CD4-positive, alpha-beta T cell (primary cell): ENCODE data around the gene PTPRM. TPM values are rescaled to one million over a fixed set of nuclear protein-coding genes. Genes with fewer than 3 reads are reported as not detected.

Experiments used
- ATAC-seq: fragments of 200-7000 bp; cut with Tn5 transposase; one replicate; pipeline ENCODE4 v1.10.0; 2022; ENCODE audit warnings: mild to moderate bottlenecking; ENCODE audit not compliant: poor library complexity
- CTCF ChIA-PET: fragments of 350-600 bp; sonication (Branson Sonifier 250); formaldehyde crosslinking; loops from one replicate; lab custom pipeline; 2021; ENCODE audit warnings: antibody characterized with exemption, inconsistent platforms; lab: Charles Lee
- POLR2A ChIA-PET: fragments of 350-600 bp; sonication (Branson Sonifier 250); formaldehyde crosslinking; loops from one replicate; lab custom pipeline; 2021; ENCODE audit warnings: antibody characterized with exemption, inconsistent platforms; lab: Charles Lee
- DNase-seq, 14 experiments: peaks; one replicate each; pipeline ENCODE4 v3.0.0-alpha.2; 2013 to 2020; ENCODE audit warnings: mixed read lengths in 2 of 14
- H3K27ac ChIP-seq, 2 donors: one replicate each; pipeline versions ENCODE4 v1.5.1 to v1.7.0; 2013; ENCODE audit warnings: low read length in 2 of 2, low read depth in 1 of 2, mild to moderate bottlenecking in 1 of 2
- H3K27me3 ChIP-seq, 2 experiments: 1 replicate in 1 of 2; 2 replicates in 1 of 2; pipeline versions ENCODE4 v1.6.1 to v1.7.0; 2013; ENCODE audit warnings: low read length in 2 of 2, control low read depth in 1 of 2, mild to moderate bottlenecking in 1 of 2, moderate library complexity in 1 of 2; ENCODE audit not compliant: insufficient read depth in 2 of 2, control insufficient read depth in 1 of 2
- H3K36me3 ChIP-seq: one replicate; pipeline ENCODE4 v1.6.1; 2013; ENCODE audit warnings: low read length, control low read depth; ENCODE audit not compliant: insufficient read depth
- H3K4me1 ChIP-seq: one replicate; pipeline ENCODE4 v1.6.1; 2013; ENCODE audit warnings: low read length, control low read depth; ENCODE audit not compliant: insufficient read depth
- H3K4me3 ChIP-seq: one replicate; pipeline ENCODE4 v1.5.1; 2013; ENCODE audit warnings: mild to moderate bottlenecking, low read length, moderate library complexity
- H3K9me3 ChIP-seq, 2 experiments: 1 replicate in 1 of 2; 2 replicates in 1 of 2; pipeline versions ENCODE4 v1.6.1 to v1.7.0; 2013; ENCODE audit warnings: low read length in 2 of 2, mild to moderate bottlenecking in 2 of 2, control low read depth in 1 of 2, moderate library complexity in 1 of 2; ENCODE audit not compliant: control insufficient read depth in 1 of 2, insufficient read depth in 1 of 2
- H3K27ac Mint-ChIP-seq: one replicate; pipeline ENCODE4 v1.8.0; 2020; ENCODE audit warnings: mixed read lengths
- H3K27me3 Mint-ChIP-seq: one replicate; pipeline ENCODE4 v1.8.0; 2021; ENCODE audit warnings: mixed read lengths
- H3K36me3 Mint-ChIP-seq: one replicate; pipeline ENCODE4 v1.8.0; 2021; ENCODE audit warnings: low read depth, mixed read lengths
- H3K4me1 Mint-ChIP-seq: one replicate; pipeline ENCODE4 v1.8.0; 2021; ENCODE audit warnings: low read depth, mixed read lengths
- H3K4me3 Mint-ChIP-seq: one replicate; pipeline ENCODE4 v1.8.0; 2020; ENCODE audit warnings: mild to moderate bottlenecking, mixed read lengths
- H3K9me3 Mint-ChIP-seq: one replicate; pipeline ENCODE4 v1.8.0; 2020; ENCODE audit warnings: mixed read lengths
- CTCF ChIP-seq: fragments of 200-600 bp; IDR thresholded peaks from one replicate; pipeline ENCODE4 v1.8.0; 2022; ENCODE audit warnings: antibody characterized with exemption, mild to moderate bottlenecking
- intact Hi-C, 2 experiments: fragments of 100-400 bp; cut with DNase I in 1 of 2; cut with micrococcal nuclease in 1 of 2; formaldehyde crosslinking; loops; one replicate each; pipeline versions ENCODE4 v1.15.1 to v1.9.0; 2023 to 2025; cut with DNase I, micrococcal nuclease
- total RNA-seq, 174 experiments: library from RNA in 2 of 174; stranded (reverse) in 2 of 174; gene quantifications; one replicate each; pipeline ENCODE4 v1.2.3 and lab custom pipeline; 2021 to 2026

PTPRM gene
- total RNA-seq, 2 experiments from 2014 or later: 21.7 to 21.9 TPM

GRCh38 chr18:7857562-7857961, 290.4 kb downstream of the PTPRM start:
- Histone ChIP-seq H3K27ac (no peak overlapping the region), H3K4me3 (no peak overlapping the region), H3K9me3 (peaks cover 0 to 4% of the 10 kb centered on the region in 2 experiments), H3K27me3 (no peaks in the 10 kb centered on the region), H3K36me3 (no peaks in the 10 kb centered on the region), H3K4me1 (no peaks in the 10 kb centered on the region)
- no peak overlapping the region for H3K27ac Mint-ChIP-seq
- intact Hi-C loops: no loop called here
- H3K27me3 Mint-ChIP-seq: no peaks in the 10 kb centered on the region
- TF ChIP-seq CTCF: no peak
- H3K4me1 Mint-ChIP-seq: no peaks in the 10 kb centered on the region
- ChIA-PET CTCF (no interaction called here), POLR2A (no interaction called here)
- no peaks in the 10 kb centered on the region for H3K36me3 Mint-ChIP-seq
- no peaks in the 10 kb centered on the region for H3K9me3 Mint-ChIP-seq
- DNase-seq (no peak), ATAC-seq (no peak)
- no peak overlapping the region for H3K4me3 Mint-ChIP-seq

GRCh38 chr18:7859122-7859521, 292.0 kb downstream of the PTPRM start:
- POLR2A ChIA-PET: interaction anchor here (1.4 kb wide), 1 partner anchor 12 kb away, joined by 3 read pairs; no protein-coding TSS in a partner anchor
- no peak for DNase-seq
- ATAC-seq: no peak
- Histone ChIP-seq H3K4me3 (no peak overlapping the region), H3K9me3 (peaks cover 0 to 4% of the 10 kb centered on the region in 2 experiments), H3K27me3 (no peaks in the 10 kb centered on the region), H3K27ac (no peak overlapping the region), H3K36me3 (no peaks in the 10 kb centered on the region), H3K4me1 (no peaks in the 10 kb centered on the region)
- H3K4me3 Mint-ChIP-seq: no peak overlapping the region
- H3K27me3 Mint-ChIP-seq: no peaks in the 10 kb centered on the region
- no peaks in the 10 kb centered on the region for H3K36me3 Mint-ChIP-seq
- TF ChIP-seq CTCF: no peak
- CTCF ChIA-PET: no interaction called here
- H3K9me3 Mint-ChIP-seq: no peaks in the 10 kb centered on the region
- no peaks in the 10 kb centered on the region for H3K4me1 Mint-ChIP-seq
- intact Hi-C loops: no loop called here
- H3K27ac Mint-ChIP-seq: no peak overlapping the region

GRCh38 chr18:7870266-7870665, 303.1 kb downstream of the PTPRM start:
- POLR2A ChIA-PET: no interaction called here
- no peak for DNase-seq

More at GRCh38 chr18:7870266-7870665, 303.1 kb downstream of the PTPRM start:
- Histone ChIP-seq H3K4me1 (no peaks in the 10 kb centered on the region), H3K36me3 (no peaks in the 10 kb centered on the region), H3K27me3 (no peaks in the 10 kb centered on the region), H3K4me3 (no peak overlapping the region), H3K9me3 (peaks cover 0 to 12% of the 10 kb centered on the region in 2 experiments), H3K27ac (no peak overlapping the region)
- Mint-ChIP-seq H3K9me3 (peaks cover 2% of the 10 kb centered on the region), H3K27ac (no peak overlapping the region), H3K27me3 (no peaks in the 10 kb centered on the region), H3K36me3 (no peaks in the 10 kb centered on the region), H3K4me1 (no peaks in the 10 kb centered on the region), H3K4me3 (no peak overlapping the region)
- intact Hi-C loops: no loop called here
- no peak for TF ChIP-seq CTCF
- CTCF ChIA-PET: no interaction called here
- ATAC-seq: no peak
